Karpas-422 (cell line): ENCODE data around the gene RFX6. TPM values are rescaled to one million over a fixed set of nuclear protein-coding genes. Genes with fewer than 3 reads are reported as not detected.
"Not testable (repeated sequence)": the region's sequence is repeated elsewhere in the genome, so short reads cannot be mapped to it uniquely, and the experiment has no call there.

ENCODE experiments used
- DNase-seq: peaks from one replicate; pipeline ENCODE4 v3.0.0-alpha.2; 2015
- H2AFZ ChIP-seq: fragments of 200-600 bp; sonication (generic); 2 replicates; pipeline ENCODE4 v1.6.1; 2014; ENCODE audit warnings: antibody characterized with exemption, low read length, mixed read lengths
- H3K27ac ChIP-seq: fragments of 200-600 bp; sonication (generic); 2 replicates; pipeline ENCODE4 v1.5.1; 2014; ENCODE audit warnings: mild to moderate bottlenecking, low read length, moderate library complexity
- H3K27me3 ChIP-seq: fragments of 200-600 bp; sonication (generic); 2 replicates; pipeline ENCODE4 v1.6.1; 2014; ENCODE audit warnings: low read length, mixed read lengths
- H3K36me3 ChIP-seq: fragments of 200-600 bp; sonication (generic); 2 replicates; pipeline ENCODE4 v1.6.1; 2014; ENCODE audit warnings: low read length, mixed read lengths; ENCODE audit not compliant: insufficient read depth
- H3K4me1 ChIP-seq: fragments of 200-600 bp; sonication (generic); 2 replicates; pipeline ENCODE4 v1.6.1; 2014; ENCODE audit warnings: mild to moderate bottlenecking, low read length, mixed read lengths
- H3K4me2 ChIP-seq: fragments of 200-600 bp; sonication (generic); 2 replicates; pipeline ENCODE4 v1.6.1; 2014; ENCODE audit warnings: low read length, low read depth, mild to moderate bottlenecking; ENCODE audit not compliant: poor library complexity, severe bottlenecking
- H3K4me3 ChIP-seq: fragments of 200-600 bp; sonication (generic); 2 replicates; pipeline ENCODE4 v1.5.1; 2014; ENCODE audit warnings: mild to moderate bottlenecking, antibody characterized with exemption, low read length, mixed read lengths
- H3K79me2 ChIP-seq: fragments of 200-600 bp; sonication (generic); 2 replicates; pipeline ENCODE4 v1.6.1; 2014; ENCODE audit warnings: mild to moderate bottlenecking, low read length, mixed read lengths
- H3K9ac ChIP-seq: fragments of 200-600 bp; sonication (generic); 2 replicates; pipeline ENCODE4 v1.6.0; 2014; ENCODE audit warnings: low read length
- H3K9me2 ChIP-seq: fragments of 200-600 bp; sonication (generic), shearing (Covaris generic); replicated peaks from 2 replicates; pipeline ENCODE4 v1.6.0; 2014; ENCODE audit warnings: mild to moderate bottlenecking, low read length, moderate library complexity; ENCODE audit not compliant: insufficient read depth
- H3K9me3 ChIP-seq: fragments of 300-700, 200-600 bp; sonication (generic); 2 replicates; pipeline ENCODE4 v1.6.1; 2014; ENCODE audit warnings: low read length, mixed read lengths
- H4K20me1 ChIP-seq: fragments of 200-600 bp; sonication (generic); 2 replicates; pipeline ENCODE4 v1.6.1; 2014; ENCODE audit warnings: mild to moderate bottlenecking, antibody characterized with exemption, low read length, low read depth; ENCODE audit not compliant: insufficient read depth
- total RNA-seq: library from RNA; depleted of rRNA; stranded (reverse); fragments of >200 nt; shearing (Covaris generic); gene quantifications from 2 replicates; pipeline ENCODE4 v1.2.3, GENCODE V29; 2014; ENCODE audit warnings: low replicate concordance; rRNA removed

Gene RFX6, protein sequence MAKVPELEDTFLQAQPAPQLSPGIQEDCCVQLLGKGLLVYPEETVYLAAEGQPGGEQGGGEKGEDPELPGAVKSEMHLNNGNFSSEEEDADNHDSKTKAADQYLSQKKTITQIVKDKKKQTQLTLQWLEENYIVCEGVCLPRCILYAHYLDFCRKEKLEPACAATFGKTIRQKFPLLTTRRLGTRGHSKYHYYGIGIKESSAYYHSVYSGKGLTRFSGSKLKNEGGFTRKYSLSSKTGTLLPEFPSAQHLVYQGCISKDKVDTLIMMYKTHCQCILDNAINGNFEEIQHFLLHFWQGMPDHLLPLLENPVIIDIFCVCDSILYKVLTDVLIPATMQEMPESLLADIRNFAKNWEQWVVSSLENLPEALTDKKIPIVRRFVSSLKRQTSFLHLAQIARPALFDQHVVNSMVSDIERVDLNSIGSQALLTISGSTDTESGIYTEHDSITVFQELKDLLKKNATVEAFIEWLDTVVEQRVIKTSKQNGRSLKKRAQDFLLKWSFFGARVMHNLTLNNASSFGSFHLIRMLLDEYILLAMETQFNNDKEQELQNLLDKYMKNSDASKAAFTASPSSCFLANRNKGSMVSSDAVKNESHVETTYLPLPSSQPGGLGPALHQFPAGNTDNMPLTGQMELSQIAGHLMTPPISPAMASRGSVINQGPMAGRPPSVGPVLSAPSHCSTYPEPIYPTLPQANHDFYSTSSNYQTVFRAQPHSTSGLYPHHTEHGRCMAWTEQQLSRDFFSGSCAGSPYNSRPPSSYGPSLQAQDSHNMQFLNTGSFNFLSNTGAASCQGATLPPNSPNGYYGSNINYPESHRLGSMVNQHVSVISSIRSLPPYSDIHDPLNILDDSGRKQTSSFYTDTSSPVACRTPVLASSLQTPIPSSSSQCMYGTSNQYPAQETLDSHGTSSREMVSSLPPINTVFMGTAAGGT
- total RNA-seq: not detected in 2 replicates

DNA sequence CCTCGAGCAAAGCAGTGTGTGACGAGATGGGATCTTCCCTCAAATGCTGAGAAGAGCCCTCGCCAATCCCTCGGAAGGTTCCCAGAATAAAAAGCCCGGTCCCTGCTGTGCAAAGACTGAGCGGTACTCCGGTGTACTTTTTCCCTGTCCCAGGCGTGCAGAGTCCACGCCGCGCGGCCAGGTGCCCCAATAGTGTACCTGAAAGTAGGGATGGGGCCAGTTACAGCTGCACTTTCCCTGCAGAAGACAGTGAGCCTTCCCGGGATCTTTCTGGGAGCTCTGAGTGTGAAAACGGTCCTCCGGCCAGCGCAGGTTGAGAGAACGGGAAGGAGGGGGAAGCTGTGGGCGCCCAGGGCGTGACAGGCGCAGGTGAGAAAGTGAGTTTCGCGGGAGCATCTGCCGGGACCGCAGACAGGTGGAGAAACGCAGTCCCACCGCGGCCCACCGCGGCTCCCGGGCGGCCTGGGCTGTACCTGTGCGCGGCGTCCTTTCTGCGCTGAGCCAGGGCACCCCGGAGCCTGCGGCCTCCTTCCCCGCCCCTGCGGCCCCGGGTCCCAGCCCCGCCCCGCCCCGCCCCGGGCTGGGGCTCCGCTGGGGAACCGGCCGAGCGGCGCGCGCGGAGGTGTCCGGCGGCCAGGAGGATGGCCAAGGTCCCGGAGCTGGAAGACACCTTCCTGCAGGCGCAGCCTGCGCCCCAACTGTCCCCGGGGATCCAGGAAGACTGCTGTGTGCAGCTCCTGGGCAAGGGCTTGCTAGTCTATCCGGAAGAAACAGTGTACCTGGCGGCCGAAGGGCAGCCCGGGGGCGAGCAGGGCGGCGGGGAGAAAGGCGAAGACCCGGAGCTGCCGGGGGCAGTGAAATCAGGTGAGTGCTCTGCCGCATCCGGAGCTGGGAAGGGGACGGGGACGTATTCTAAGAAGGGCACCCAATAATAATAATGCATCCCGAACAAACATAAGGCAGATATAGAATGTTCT, at the start of gene RFX6:
Gene RFX6 (plus strand): TSS at position 608 of the 977 bp plus-strand sequence. CDS start 34 bp downstream, at position 642.
- Histone ChIP-seq H4K20me1 (no peaks in the 10 kb centered on the region), H3K27me3 (no peaks in the 10 kb centered on the region), H3K4me3 (no peak within 1 kb of the TSS), H3K9ac (no peak within 1 kb of the TSS), H3K9me2 (no peaks in the 10 kb centered on the region), H3K4me2 (no peak within 1 kb of the TSS), H3K79me2 (no peaks in the 10 kb centered on the region), H3K4me1 (no peaks in the 10 kb centered on the region), H2AFZ (no peak within 1 kb of the TSS), H3K9me3 (peaks cover 5% of the 10 kb centered on the region; the same call in 1 of the 2 replicates), H3K27ac (no peak within 1 kb of the TSS), H3K36me3 (no peaks in the 10 kb centered on the region)
- DNase-seq: no peak

DNA sequence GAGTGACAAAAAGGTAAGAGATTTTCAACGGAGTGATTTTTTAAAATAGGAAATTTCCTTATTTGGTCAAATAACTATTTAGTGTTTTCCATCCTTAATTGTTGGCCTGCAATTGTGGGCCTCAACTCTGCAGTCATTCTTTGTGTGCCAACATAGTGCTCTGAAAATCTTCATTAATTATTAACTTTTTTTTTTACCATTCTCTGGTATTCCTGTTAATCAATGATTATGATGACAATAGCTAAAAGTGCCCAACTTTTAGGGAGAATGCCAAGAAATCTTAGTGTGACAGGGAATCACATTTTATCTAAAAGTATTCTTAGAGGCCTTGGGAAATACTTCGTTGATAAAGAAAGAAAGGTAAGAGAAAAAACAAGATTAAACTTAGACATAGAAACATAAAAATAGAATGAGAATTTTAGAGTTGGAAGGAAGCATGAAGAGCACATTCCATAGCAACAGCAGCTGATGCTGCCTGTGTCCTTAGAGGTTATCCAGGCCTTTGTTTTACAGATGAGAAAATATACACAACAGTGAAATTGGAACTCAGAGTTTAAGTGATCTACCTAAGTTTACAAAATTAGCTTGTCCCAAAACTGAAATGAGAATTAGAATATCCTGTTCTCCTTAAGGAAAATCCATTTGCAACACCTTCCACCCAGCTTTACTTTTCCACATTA, 49.3 kb upstream of the RFX6 start:
- Histone ChIP-seq H3K9me2 (no peaks in the 10 kb centered on the region), H3K36me3 (no peaks in the 10 kb centered on the region), H3K9ac (no peak overlapping the region), H3K4me1 (no peaks in the 10 kb centered on the region), H3K79me2 (no peaks in the 10 kb centered on the region), H4K20me1 (no peaks in the 10 kb centered on the region), H3K4me3 (no peak overlapping the region), H3K27ac (no peak overlapping the region), H3K4me2 (no peak overlapping the region), H3K27me3 (no peaks in the 10 kb centered on the region), H3K9me3 (no peaks in the 10 kb centered on the region), H2AFZ (no peak overlapping the region)
- no peak for DNase-seq

DNA sequence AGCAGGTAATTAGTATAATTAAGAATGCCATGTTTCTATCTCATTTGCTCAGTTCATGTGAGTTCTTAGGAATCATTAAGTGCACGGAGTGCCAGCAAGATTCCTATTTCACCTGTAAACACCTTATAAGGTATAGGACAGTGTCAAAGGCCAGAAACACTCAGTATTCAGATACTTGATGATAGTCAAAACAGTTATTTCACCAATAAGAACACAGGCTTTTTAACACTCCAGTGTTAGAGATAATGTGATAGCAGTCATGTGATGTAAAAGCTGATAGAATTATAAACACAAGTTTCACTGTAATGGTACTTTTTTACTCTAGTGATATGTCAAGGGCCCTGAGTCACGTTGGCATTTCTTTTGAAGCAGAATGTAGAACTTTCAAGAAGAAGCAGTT, 48.1 kb upstream of the RFX6 start, which contains the start of gene GPRC6A:
Gene GPRC6A (minus strand): TSS at position 101 of the 400 bp plus-strand sequence. CDS start 70 bp downstream, at position 31.
- Histone ChIP-seq H3K4me1 (no peaks in the 10 kb centered on the region), H4K20me1 (no peaks in the 10 kb centered on the region), H3K9me3 (no peaks in the 10 kb centered on the region), H3K27ac (no peak within 1 kb of the TSS), H3K9ac (no peak within 1 kb of the TSS), H2AFZ (no peak within 1 kb of the TSS), H3K4me3 (no peak within 1 kb of the TSS), H3K79me2 (no peaks in the 10 kb centered on the region), H3K4me2 (no peak within 1 kb of the TSS), H3K9me2 (no peaks in the 10 kb centered on the region), H3K27me3 (no peaks in the 10 kb centered on the region), H3K36me3 (no peaks in the 10 kb centered on the region)
- no peak for DNase-seq

DNA sequence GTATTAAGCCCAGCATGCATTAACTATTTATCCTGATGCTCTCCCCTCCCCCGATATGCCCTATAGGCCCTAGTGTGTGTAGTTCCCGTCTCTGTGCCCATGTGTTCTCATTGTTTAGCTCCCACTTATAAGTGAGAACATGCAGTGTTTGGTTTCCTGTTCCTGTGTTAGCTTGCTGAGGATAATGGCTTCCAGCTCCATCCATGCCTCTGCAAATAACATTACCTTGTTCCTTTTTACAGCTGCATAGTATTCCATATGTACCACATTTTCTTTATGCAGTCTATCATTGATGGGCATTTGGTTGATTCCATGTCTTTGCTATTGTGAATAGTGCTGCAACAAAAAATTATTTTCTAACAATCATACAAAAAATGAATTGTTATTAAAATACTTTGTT, 42.5 kb upstream of the RFX6 start:
- not testable (repeated sequence) for H3K4me3 ChIP-seq

GRCh38 chr6:116836606-116837342, 40.3 kb upstream of the RFX6 start:
- no peak overlapping the region for H3K4me3 ChIP-seq
- H4K20me1 ChIP-seq: no peaks in the 10 kb centered on the region
- no peak overlapping the region for H2AFZ ChIP-seq
- no peaks in the 10 kb centered on the region for H3K9me2 ChIP-seq
- no peak overlapping the region for H3K9ac ChIP-seq
- DNase-seq: no peak
- no peaks in the 10 kb centered on the region for H3K27me3 ChIP-seq
- no peaks in the 10 kb centered on the region for H3K79me2 ChIP-seq
- no peaks in the 10 kb centered on the region for H3K36me3 ChIP-seq
- H3K27ac ChIP-seq: no peak overlapping the region
- no peak overlapping the region for H3K4me2 ChIP-seq
- H3K9me3 ChIP-seq: no peaks in the 10 kb centered on the region
- no peaks in the 10 kb centered on the region for H3K4me1 ChIP-seq

More for the DNA sequence above, 42.5 kb upstream of the RFX6 start:
- not testable (repeated sequence) for H3K27me3 ChIP-seq, H3K79me2 ChIP-seq, H3K9me3 ChIP-seq, H3K9ac ChIP-seq, H3K36me3 ChIP-seq, DNase-seq, H2AFZ ChIP-seq, H3K9me2 ChIP-seq, H4K20me1 ChIP-seq, H3K27ac ChIP-seq, H3K4me1 ChIP-seq, H3K4me2 ChIP-seq

DNA sequence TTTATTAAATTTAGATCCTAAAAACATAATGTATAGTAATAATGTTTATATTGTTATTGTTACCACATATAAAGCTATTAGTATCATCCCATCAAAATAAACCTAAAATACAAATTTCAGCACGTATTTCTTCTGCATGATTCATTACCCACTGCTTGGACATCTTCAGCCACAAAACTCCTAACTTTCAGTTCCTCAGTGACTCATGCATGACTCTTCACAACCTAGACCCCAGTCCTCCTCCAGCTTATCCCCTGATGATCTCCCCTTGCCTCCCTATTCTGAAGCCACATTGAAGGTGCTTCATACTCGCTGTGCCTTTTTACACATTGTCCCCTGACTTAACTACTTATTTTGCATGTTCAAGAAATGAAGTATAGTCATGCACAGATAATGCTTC, 37.0 kb upstream of the RFX6 start:
- H3K27me3 ChIP-seq: no peaks in the 10 kb centered on the region
- DNase-seq: no peak
- no peaks in the 10 kb centered on the region for H4K20me1 ChIP-seq
- no peak overlapping the region for H3K27ac ChIP-seq
- no peaks in the 10 kb centered on the region for H3K4me1 ChIP-seq
- H3K9me3 ChIP-seq: no peaks in the 10 kb centered on the region
- H3K4me2 ChIP-seq: no peak overlapping the region
- no peaks in the 10 kb centered on the region for H3K79me2 ChIP-seq
- no peak overlapping the region for H3K4me3 ChIP-seq
- no peak overlapping the region for H3K9ac ChIP-seq
- no peaks in the 10 kb centered on the region for H3K9me2 ChIP-seq
- H3K36me3 ChIP-seq: no peaks in the 10 kb centered on the region
- H2AFZ ChIP-seq: no peak overlapping the region

DNA sequence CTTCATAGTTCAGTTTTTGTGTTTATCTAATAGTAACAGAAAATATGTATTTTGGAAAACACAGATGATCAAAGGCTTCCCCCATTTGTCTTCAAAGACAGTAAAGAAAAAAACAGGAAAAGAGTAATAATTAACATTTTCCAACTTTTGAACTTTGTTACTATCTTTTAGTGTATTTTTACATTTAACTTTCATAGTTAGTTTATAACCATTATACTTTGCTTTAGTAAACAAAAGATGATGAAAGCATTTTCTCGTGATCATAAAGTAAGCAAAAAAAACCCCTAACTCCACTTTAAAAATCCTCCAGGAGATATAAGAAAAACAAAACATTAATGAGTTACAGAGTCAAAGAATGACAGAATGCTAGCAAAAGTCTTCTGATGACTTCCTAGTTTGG, 34.6 kb upstream of the RFX6 start:
- Histone ChIP-seq H3K4me2 (no peak overlapping the region), H3K4me3 (no peak overlapping the region), H3K27me3 (no peaks in the 10 kb centered on the region), H3K9me2 (no peaks in the 10 kb centered on the region), H3K9ac (no peak overlapping the region), H3K9me3 (no peaks in the 10 kb centered on the region), H3K36me3 (no peaks in the 10 kb centered on the region), H3K4me1 (no peaks in the 10 kb centered on the region), H3K79me2 (no peaks in the 10 kb centered on the region), H2AFZ (no peak overlapping the region), H4K20me1 (no peaks in the 10 kb centered on the region), H3K27ac (no peak overlapping the region)
- no peak for DNase-seq
